ENCODE data around the gene DSTYK. TPM values are rescaled to one million over a fixed set of nuclear protein-coding genes. Genes with fewer than 3 reads are reported as not detected.

The DSTYK gene
- total RNA-seq, 1 donor from 2014 or later, result 9.6 TPM

DNA sequence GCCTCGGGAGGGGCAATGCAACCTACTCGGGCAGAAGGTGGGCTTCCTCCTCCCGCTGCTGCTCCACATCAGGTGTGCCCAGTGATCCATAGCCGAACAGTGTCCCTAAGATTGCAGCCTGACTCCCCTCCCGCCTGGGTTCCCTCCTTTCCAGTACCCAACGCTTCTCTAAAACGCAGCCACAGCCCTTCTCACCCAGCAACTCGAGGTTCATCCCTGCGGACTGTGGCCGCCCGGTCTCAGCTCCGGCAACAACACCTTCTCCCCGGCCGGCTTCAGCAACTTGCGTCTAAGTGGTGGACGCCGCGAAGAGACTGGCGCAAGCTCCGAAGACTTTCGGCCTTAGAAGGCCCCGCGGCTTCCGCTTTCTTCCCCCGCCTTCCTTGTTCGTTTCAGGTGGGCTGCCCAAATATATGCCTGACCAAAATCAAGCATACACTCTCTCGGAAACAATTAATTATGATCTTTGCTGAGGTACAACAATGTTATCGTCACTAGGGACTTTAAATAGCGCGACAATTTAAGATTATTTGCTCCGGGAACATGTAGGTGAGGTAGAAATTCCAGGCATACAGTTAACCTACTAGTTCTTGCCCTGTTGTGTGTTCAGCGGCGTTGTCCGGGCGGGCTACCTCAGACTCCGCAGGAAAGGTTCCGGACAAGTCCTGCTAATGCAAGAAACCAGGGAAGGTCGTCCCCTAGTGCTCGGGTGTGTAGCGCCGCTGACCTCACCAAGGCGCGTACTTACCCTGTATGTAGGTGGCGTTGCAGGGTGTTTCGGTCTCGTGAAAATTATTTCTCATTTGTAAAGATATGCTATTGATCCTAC, 89.6 kb downstream of the DSTYK start, which contains the start of gene RBBP5:
Gene RBBP5 (minus strand): TSS at position 319 of the 829 bp plus-strand sequence. CDS start 105 bp downstream, at position 214.
- Mint-ChIP-seq H3K9me3 (no peaks in the 10 kb centered on the region), H3K36me3 (ENCODE audit: low read depth) (peaks cover 27% of the 10 kb centered on the region), H3K4me1 (peaks cover 57% of the 10 kb centered on the region), H3K4me3 (peak within 1 kb of the TSS; percentile 99), H3K27ac (peak within 1 kb of the TSS; percentile 100), H3K27me3 (no peaks in the 10 kb centered on the region)
- intact Hi-C loops (cut with micrococcal nuclease), result loop anchor here (1.0 to 10.0 kb wide), 9 partner anchors 19 to 1325 kb away; partner anchors contain the start of genes SNRPE, TMCC2, ZBED6 and ZC3H11A
- TF ChIP-seq CTCF (IDR thresholded peaks at IDR 0.05), result no peak
- DNase-seq, result peak; percentile 94
- CTCF ChIA-PET, result interaction anchor here (1.0 to 5.5 kb wide), 9 partner anchors 12 to 315 kb away, joined by 3 to 36 read pairs (median 5); partner anchors contain the start of gene TMCC2
- POLR2A ChIA-PET, result interaction anchor here (0.5 to 2.3 kb wide), 10 partner anchors 10 to 663 kb away, joined by 3 to 11 read pairs (median 6); partner anchors contain the start of gene TMCC2
- peak; percentile 92 for ATAC-seq (ENCODE audit: low read depth)

DNA sequence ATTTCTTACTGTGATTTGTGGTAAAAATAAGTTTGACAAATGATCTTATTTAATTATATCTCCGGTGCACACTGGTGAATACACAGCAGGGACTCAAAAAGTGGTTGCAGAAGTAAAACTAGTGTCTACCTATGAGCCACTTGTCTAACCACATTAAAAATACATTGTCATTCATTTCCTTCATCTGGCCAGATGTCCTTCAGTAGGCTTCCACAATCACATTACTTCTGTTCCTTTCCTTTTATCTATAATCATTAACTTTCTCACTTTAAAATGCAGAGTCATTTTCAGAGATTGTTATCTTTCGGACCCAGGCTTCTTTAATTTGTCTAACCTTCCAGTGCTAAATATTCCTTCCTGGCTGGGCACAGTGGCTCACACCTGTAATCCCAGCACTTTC, 92.8 kb downstream of the DSTYK start:
- TF ChIP-seq CTCF (IDR thresholded peaks at IDR 0.05), result no peak
- peaks cover 51% of the 10 kb centered on the region for H3K36me3 Mint-ChIP-seq (ENCODE audit: low read depth)
- CTCF ChIA-PET, result interaction anchor here (1.0 kb wide), 1 partner anchor 137 kb away, joined by 3 read pairs; no protein-coding TSS in a partner anchor
- no peaks in the 10 kb centered on the region for H3K27me3 Mint-ChIP-seq
- peaks cover 47% of the 10 kb centered on the region for H3K4me1 Mint-ChIP-seq
- DNase-seq, result no peak
- no peaks in the 10 kb centered on the region for H3K9me3 Mint-ChIP-seq
- no peak for ATAC-seq (ENCODE audit: low read depth)
- H3K4me3 Mint-ChIP-seq, result no peak overlapping the region
- POLR2A ChIA-PET, result no interaction called here
- H3K27ac Mint-ChIP-seq, result peak overlapping the region; percentile 31
- intact Hi-C loops (cut with micrococcal nuclease), result no loop called here

GRCh38 chr1:205111354-205111753, 100.1 kb downstream of the DSTYK start:
- ATAC-seq (ENCODE audit: low read depth), result peak; percentile 62
- CTCF ChIA-PET, result interaction anchor here (0.7 kb wide), 1 partner anchor 145 kb away, joined by 3 read pairs; no protein-coding TSS in a partner anchor

DNA sequence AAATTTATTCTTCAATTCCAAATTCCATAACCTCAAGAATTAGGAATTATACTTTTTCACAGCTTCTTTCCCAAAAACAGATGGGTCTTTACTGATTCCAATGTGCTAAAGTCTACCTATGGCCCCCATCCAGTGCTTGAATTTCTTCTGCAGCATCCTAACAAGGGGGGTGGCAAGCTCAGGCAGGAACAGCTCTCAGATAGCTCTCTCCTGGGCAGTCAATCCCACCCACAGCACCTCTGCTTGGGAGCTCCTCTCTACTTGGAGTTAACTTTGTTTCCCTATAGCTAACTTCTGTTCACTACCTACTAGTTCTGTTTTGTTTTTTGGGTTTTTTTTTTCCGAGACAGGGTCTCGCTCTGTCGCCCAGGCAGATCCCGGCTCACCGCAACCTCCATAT, 101.8 kb downstream of the DSTYK start:
- TF ChIP-seq CTCF (IDR thresholded peaks at IDR 0.05), result no peak
- H3K27ac Mint-ChIP-seq, result no peak overlapping the region
- no peak overlapping the region for H3K4me3 Mint-ChIP-seq
- H3K4me1 Mint-ChIP-seq, result peaks cover 21% of the 10 kb centered on the region
- no peak for ATAC-seq (ENCODE audit: low read depth)
- no peaks in the 10 kb centered on the region for H3K9me3 Mint-ChIP-seq
- no peaks in the 10 kb centered on the region for H3K27me3 Mint-ChIP-seq
- CTCF ChIA-PET, result interaction anchor here (1.2 to 1.5 kb wide), 4 partner anchors 11 to 146 kb away, joined by 3 to 5 read pairs (median 3); no protein-coding TSS in a partner anchor
- POLR2A ChIA-PET, result interaction anchor here (1.4 kb wide), 1 partner anchor 12 kb away, joined by 4 read pairs; the partner anchor contains the start of gene RBBP5
- intact Hi-C loops (cut with micrococcal nuclease), result loop anchor here (5.0 kb wide), 1 partner anchor 33 kb away; no protein-coding TSS in a partner anchor
- H3K36me3 Mint-ChIP-seq (ENCODE audit: low read depth), result peaks cover 63% of the 10 kb centered on the region
- DNase-seq, result no peak

More at GRCh38 chr1:205111354-205111753, 100.1 kb downstream of the DSTYK start:
- Mint-ChIP-seq H3K36me3 (ENCODE audit: low read depth) (peaks cover 62% of the 10 kb centered on the region), H3K27me3 (no peaks in the 10 kb centered on the region), H3K27ac (peak overlapping the region; percentile 5), H3K4me3 (no peak overlapping the region), H3K9me3 (no peaks in the 10 kb centered on the region), H3K4me1 (peaks cover 21% of the 10 kb centered on the region)
- POLR2A ChIA-PET, result interaction anchor here (1.3 kb wide), 1 partner anchor 11 kb away, joined by 8 read pairs; the partner anchor contains the start of gene RBBP5
- intact Hi-C loops (cut with micrococcal nuclease), result no loop called here
- DNase-seq, result no peak
- TF ChIP-seq CTCF (IDR thresholded peaks at IDR 0.05), result no peak
